Neutrophil (primary cell): Measurements from ENCODE around the gene ADAMTSL4.

Source experiments
- H3K27ac ChIP-seq: fragments of 200-600 bp; sonication (generic); 2 replicates; pipeline ENCODE4 v1.5.1; 2016; ENCODE audit warnings: mild to moderate bottlenecking, moderate library complexity
- H3K27me3 ChIP-seq: fragments of 200-600 bp; sonication (generic); 2 replicates; pipeline ENCODE4 v1.6.0; 2016; ENCODE audit warnings: mild to moderate bottlenecking
- H3K36me3 ChIP-seq: fragments of 200-600 bp; sonication (generic); 2 replicates; pipeline ENCODE4 v1.5.1; 2017
- H3K4me1 ChIP-seq, 2 experiments: fragments of 200-600 bp in 1 of 2; sonication (generic) in 1 of 2; 1 replicate in 1 of 2; 2 replicates in 1 of 2; pipeline versions ENCODE4 v1.5.1 to v1.6.1; 2013 to 2016; ENCODE audit warnings: low read depth in 1 of 2, low read length in 1 of 2, mild to moderate bottlenecking in 1 of 2, moderate library complexity in 1 of 2; ENCODE audit not compliant: control insufficient read depth in 1 of 2, insufficient read depth in 1 of 2
- H3K4me3 ChIP-seq, 2 experiments: fragments of 200-600 bp in 1 of 2; sonication (generic) in 1 of 2; 1 replicate in 1 of 2; 2 replicates in 1 of 2; pipeline ENCODE4 v1.5.1; 2013 to 2016; ENCODE audit warnings: low read depth in 1 of 2, low read length in 1 of 2, mild to moderate bottlenecking in 1 of 2, moderate library complexity in 1 of 2
- H3K9me3 ChIP-seq: fragments of 200-600 bp; sonication (generic); 2 replicates; pipeline ENCODE4 v1.5.1; 2016
- CTCF ChIP-seq: fragments of 200-600 bp; sonication (generic); IDR thresholded peaks from 2 replicates; pipeline ENCODE4 v1.5.1; 2016; ENCODE audit warnings: antibody characterized with exemption

The ADAMTSL4 gene

GRCh38 chr1:150535511-150536287 lies 13.5 kb upstream of the ADAMTSL4 start:
- Histone ChIP-seq H3K27ac (no peak overlapping the region), H3K4me1 (no peaks in the 10 kb centered on the region), H3K27me3 (no peaks in the 10 kb centered on the region), H3K4me3 (no peak overlapping the region), H3K9me3 (no peaks in the 10 kb centered on the region), H3K36me3 (no peaks in the 10 kb centered on the region)
- TF ChIP-seq CTCF: no peak

- H3K27ac ChIP-seq: no peak overlapping the region
- no peaks in the 10 kb centered on the region for H3K9me3 ChIP-seq
- no peaks in the 10 kb centered on the region for H3K27me3 ChIP-seq
- no peaks in the 10 kb centered on the region for H3K36me3 ChIP-seq
- TF ChIP-seq CTCF: no peak
- H3K4me1 ChIP-seq: no peaks in the 10 kb centered on the region
- H3K4me3 ChIP-seq: no peak overlapping the region
Observed at GRCh38 chr1:150536836-150537731, 12.1 kb upstream of the ADAMTSL4 start.

GRCh38 chr1:150537732-150538684 lies 11.2 kb upstream of the ADAMTSL4 start:
- no peak overlapping the region for H3K27ac ChIP-seq

GRCh38 chr1:150543500-150544143 lies 5.6 kb upstream of the ADAMTSL4 start:
- Histone ChIP-seq H3K4me1 (peaks cover 3 to 4% of the 10 kb centered on the region in 2 experiments), H3K36me3 (no peaks in the 10 kb centered on the region), H3K27me3 (peaks cover 47% of the 10 kb centered on the region), H3K9me3 (no peaks in the 10 kb centered on the region), H3K4me3 (no peak overlapping the region), H3K27ac (no peak overlapping the region)
- no peak for TF ChIP-seq CTCF

More at GRCh38 chr1:150537732-150538684, 11.2 kb upstream of the ADAMTSL4 start:
- no peaks in the 10 kb centered on the region for H3K27me3 ChIP-seq
- H3K4me3 ChIP-seq: no peak overlapping the region
- H3K9me3 ChIP-seq: no peaks in the 10 kb centered on the region
- TF ChIP-seq CTCF: no peak
- no peaks in the 10 kb centered on the region for H3K36me3 ChIP-seq
- H3K4me1 ChIP-seq: no peaks in the 10 kb centered on the region
